HTERT RPE-1 (cell line): ENCODE measurements around the gene MEIS2.

ENCODE experiments used
- in situ Hi-C: fragments of 300-500 bp; cut with MboI; formaldehyde crosslinking; loops from 4 replicates; pipeline ENCODE4 v1.14.3; 2020; ENCODE audit warnings: low sequenced_read_pairs

MEIS2 gene

DNA sequence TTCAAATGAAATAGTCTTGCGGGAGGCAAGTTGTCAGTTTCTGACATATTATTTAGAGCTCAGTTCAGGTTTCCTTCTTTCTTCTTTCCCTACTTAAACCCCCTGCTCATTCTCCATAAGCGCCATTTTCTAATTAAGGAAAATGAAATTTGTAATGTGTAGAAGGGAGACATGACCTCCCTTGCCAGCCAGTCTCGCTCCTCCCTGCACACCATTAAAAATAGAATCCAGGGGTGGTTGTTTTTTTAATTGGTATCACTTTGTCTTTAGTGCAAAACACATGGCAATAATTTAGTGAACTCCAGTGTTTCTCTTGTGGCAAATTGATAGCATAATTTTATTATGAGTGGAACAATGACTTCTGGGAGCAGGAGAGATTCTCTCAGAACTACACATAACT lies 160.1 kb downstream of the MEIS2 start:
- in situ Hi-C loops = no loop called here

DNA sequence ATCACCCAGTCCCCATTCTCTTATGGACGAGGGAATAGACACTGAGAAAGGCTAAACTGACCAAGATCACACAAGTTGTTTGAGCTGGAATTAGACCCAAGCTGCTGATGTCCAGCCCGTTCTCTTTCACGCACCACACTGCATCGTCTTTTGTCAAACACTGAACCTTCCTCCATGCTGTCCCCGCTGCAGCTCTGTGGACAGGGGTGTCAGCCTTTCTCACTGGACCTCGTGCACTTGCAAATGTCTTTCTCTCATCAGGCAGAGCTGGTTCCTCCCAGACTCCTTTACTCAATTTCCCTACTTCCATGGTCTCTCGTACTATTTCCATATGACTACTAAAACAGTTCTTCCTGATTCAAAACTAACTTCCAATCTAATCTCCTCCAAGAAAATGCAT lies 161.6 kb downstream of the MEIS2 start:
- in situ Hi-C loops = no loop called here

DNA sequence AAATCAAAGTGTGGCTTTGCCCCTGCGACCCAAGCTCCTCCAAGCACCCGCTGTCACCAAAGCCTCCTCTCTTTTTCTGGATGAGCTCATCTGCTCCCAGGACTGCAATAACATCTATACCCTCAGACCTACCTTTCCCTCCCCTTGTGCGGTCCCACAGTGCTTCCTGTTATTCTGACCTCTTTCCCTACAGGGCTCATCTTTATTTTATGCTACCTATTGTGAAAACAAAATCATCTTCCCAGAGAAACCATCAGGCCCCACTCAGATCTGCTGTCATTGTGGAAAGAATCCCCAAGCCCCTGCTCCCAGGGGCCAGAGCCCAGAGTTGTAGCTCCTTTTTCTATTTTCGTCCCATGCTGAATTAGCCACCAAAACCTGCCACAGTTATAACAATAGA lies 162.2 kb downstream of the MEIS2 start:
- in situ Hi-C loops = no loop called here

DNA sequence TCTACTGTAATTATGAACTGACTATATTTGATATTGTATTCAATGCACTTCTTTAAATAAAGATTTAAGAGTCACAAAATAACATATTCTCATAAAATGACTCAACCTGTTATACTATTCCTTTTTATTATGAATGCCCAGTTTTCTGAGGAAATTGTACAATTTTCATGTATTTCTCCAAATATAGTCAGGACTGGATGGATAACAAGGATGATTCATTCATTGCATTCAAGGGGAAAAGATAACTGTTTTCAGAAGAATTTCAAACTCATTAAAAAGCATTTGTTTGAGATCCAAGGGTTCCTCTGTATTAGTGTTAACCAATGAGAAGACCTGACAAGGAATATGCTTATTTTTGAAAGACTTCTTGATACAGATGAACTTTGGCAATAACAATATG lies 163.7 kb downstream of the MEIS2 start:
- in situ Hi-C loops = no loop called here

DNA sequence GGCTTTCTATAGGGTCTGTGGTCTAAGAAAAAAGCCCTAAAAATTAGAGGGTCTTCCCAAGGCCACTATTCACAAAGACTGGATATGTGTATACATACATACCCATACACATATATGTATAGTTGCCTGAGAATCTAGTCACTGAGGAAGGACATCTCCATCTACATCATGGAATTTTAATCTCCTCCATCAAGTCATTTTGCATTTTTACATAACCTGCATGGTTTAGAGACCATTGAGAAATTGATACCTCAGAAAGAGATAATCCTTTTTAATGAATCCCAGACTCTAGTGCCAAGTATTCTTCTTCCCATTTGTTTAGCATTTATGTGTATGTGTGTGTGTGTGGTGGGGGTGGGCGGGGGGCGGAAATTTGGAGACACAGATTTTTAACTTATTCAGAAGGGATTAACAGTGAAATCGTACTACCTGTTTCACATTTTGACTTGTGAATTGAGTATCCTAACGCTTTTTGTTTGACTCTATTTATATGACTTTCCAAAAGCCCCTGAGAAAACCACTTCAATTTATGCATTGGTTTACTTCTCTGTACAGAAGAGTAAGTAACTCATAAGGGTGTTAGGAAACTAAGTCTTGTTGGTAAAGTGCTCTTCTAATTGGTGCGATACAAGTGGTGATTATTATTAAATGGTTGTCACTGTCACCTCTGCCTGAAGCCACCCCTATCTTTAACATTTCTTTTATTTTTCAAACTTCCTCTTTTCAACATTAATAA lies 166.9 kb downstream of the MEIS2 start:
- in situ Hi-C loops = no loop called here

DNA sequence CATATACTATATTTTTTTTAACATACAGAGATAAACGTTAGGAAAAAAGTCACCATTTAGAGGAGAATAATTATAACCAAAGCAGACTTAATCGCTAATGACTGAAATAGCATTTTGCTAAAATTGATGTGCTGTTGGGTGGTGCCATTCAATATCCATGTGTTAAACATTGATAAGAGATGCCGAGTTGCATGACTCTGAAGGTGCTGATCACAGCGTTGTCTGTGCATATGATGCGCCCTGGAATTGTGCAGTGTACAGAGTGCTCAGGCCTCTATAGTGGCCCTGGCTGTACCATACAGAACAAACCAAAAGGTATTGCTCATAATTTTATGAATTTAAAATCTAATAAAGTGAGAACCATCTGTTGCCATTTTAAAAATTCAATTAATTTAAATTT lies 168.3 kb downstream of the MEIS2 start:
- in situ Hi-C loops = no loop called here

DNA sequence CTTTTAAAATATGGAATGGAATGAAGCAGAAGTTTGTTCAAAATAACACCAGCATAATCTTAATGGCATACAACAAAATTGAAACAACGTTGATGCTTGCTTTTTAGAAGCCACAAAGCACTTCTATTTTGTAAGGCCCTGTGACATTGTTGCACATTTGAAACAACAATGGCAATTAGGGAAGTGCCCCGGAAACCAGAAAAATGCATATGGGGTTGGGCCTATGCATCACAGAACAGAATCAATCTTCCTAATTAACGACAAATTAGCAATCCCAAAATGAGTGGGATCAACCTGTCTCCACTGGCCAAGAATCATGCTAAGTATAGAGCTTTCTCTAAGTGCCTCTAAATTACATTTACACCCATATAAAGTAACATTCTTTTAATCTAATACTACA lies 168.9 kb downstream of the MEIS2 start:
- in situ Hi-C loops = no loop called here

DNA sequence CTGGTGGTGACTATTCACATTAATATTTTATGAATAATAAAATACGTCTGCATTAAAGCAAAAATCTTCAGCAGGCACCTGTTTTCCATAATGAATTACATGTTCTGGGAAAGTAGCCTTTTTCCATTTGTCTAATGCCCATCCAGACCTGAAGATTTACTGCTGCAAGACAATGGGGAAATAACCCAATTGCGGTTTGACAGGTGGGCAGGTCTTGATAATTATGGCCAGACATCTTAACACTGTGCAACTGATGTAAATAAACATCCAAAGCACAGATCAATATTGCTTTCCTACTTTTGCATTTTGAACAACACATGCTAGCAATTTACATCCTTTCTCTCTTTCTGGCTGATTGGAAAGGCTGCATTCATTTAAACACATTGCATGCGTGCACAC lies 173.9 kb downstream of the MEIS2 start:
- in situ Hi-C loops = no loop called here

DNA sequence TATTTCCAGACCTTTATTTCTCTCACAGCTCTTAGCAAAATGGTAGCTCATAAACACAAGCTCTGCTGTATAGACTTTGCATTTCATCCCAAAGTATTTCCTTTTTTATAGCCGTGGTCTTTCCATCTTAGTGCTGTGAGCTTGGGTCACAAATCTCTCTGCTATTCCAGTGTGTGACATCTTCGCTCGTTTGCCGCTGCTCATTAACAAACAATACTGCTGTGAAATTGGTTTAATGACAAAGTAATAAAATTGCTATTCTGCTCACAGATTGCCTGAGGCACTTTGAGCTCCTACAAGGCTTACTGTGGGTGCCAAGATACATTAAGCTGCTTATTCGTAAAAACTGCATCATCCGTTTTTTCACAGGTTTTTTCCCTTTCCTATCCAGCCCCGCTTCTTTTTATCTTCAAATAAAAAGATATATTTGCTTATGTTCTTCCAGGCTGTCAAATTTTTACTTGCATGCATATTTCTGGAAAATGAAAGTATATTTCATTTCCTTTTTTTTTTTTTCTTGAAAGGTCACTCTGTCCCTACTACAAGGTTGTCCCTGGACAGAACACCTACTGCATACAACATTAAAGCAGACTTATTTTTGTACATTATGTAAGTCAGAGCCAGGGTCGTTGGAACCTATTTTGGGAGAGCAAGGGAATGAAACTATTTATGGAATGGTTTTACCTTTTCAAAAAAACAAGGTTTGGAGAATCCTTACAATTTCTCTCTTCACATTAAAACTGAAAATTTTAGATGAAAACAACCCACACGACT lies 174.5 kb downstream of the MEIS2 start:
- in situ Hi-C loops = no loop called here

DNA sequence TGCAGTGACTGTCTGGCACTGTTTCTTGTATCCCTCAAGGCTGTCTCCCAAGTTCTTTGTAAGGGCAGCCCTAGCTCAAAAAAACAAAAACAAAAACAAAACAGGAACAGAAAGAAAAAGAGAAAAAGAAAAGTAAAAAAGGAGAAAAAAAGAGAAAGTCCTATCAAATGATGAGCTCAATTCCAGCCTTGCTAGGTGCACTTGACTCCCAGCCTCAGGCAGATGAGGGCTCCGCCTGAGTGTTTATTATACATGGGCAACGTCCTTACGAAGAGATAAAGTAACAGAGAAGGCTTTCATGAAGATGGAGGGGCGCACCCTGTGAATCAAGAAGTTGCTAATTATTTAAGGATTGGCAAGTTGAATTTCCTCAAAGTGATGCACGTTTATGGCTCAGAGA lies 175.3 kb downstream of the MEIS2 start:
- in situ Hi-C loops = no loop called here

DNA sequence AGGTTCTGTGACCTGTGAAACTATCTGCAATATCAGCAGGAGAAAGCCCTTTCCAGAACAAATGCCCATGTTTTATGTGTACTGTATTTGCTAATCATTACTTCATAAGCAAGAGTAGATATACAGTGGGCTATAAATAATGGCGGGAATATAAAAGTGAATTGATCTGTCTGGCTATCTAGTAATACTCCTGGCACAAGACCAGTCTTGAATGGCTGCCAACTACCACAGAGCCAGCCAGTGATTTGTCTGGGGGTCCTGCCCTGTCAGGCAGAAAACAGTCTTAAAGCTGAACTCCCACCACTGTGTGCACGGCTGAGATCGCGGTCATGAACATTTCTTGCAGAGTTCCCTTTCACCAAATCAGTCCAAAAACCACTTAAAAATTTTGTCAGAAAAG lies 176.3 kb downstream of the MEIS2 start:
- in situ Hi-C loops = no loop called here

DNA sequence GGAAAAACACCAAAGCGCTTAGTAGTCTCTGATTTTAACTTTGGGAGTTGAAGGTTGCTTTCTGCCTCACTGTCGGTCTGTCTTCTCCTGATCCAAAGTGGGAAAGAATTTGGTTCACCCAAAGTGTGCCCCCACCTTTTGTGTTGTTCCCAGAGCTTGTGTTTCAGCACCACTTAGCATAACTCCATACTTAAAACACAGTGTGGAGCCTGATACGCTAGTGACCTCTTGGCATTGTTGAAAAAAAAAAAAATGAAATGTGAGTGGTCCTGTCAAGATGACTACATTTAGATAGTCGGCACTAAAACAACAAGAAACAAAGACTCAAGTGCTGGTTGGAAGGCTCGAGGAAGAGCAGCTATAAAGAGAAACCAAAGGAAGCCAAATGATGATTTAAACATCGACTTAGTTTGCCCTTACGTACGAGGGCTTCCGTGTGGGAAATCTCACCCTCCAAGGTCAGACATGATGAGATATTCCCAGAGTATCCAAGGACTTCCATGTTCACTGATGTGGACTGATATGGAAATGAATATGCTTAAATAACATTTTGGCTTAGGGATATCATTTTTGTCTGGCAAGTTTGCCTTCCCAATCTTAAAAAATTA lies 178.8 kb downstream of the MEIS2 start:
- in situ Hi-C loops = no loop called here

DNA sequence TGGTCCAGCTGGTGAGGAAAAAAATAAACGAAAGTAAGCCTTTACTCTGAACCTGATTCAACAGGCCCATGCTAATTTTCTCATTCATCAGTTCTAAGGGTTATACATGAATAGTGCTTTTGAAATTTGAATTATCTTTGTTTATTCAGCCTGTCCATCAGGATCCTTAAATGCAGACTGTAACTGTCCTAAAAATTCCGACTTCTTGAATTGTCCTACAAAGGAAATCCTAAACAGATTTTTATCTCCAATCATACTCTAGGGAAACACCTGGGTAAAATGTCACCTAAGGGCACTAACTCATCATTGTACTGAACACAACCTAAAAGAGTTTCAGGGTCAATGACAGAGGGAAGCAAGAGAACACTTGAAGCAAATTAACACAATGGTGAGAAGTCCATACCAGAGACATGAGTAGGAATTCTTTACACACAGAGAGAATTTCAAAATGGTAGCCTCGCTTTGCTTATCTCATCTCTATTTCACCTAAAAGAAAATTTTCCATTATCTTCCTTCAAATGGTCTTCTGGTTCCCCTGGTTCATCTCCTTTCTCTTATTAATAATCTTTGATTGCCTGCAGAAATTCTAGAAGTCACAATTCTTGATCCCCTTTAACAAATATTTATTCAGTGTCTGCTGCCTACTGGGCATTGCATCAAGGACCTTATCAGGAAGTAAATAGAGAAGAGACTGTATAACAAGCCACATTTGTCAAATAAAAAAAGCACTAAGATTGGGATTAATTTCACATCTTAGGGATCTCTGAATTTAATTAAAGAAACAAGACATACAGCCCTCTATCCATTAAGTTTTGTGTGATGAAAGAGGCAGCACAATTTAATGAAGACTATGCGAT lies 182.7 kb downstream of the MEIS2 start:
- in situ Hi-C loops = no loop called here

DNA sequence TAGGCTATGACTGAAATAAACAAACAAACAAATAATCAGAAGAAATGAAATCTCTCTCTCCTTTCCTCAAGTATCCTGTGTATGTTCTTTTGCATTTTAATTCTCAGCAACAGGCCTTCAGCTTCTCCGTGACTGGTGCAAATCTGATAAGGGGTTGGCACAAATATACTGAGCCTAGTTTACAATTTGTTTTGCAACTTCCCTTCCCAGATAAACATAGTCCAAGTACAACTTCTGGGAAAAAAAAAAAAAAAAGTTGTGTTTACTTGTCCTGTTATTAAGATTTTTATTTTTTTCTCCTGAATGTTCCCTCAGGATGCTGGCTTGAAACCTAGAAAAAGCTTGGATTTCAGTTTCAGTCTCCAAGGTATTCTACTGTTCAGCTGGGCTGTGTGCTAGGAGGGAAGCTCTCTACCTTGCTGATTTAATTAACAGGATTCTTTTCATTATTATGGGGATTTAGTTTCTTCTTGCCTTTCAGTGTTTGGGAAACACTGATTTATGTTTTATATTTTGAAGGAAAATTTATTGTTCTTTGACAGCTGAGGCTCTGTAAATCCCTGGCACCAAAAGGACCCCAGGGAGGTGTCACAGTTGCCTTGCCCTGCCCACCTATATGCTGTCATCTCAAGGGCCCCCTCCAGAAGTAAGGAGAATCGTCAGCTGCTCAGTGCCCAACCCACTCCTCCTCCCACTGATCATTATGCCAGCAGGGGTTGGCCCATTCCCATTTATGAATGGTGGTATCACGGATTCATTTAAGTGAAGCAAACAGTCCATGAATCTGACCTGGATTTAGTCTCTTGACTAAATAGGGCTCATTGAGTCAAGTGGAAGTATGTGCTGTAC lies 185.2 kb downstream of the MEIS2 start:
- in situ Hi-C loops = no loop called here

DNA sequence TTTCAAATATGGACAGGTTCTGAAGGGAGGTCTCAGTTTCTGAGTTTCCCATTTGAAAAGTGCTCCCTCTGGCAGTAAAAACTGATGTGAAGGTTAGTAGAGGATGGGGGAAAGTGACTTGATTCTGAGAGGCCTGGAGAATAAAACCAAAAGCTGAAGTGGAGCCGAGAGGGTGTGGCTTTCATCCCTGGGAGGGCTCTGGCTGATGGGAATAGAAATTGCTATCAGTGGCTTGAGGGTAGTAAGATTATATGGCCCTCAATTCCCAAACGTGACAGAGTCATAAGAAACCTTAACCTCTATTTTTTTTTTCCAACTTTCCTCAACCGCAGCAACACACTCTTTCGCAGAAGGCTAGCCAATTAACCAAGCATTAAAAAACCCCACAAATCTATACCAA lies 185.9 kb downstream of the MEIS2 start:
- in situ Hi-C loops = no loop called here

DNA sequence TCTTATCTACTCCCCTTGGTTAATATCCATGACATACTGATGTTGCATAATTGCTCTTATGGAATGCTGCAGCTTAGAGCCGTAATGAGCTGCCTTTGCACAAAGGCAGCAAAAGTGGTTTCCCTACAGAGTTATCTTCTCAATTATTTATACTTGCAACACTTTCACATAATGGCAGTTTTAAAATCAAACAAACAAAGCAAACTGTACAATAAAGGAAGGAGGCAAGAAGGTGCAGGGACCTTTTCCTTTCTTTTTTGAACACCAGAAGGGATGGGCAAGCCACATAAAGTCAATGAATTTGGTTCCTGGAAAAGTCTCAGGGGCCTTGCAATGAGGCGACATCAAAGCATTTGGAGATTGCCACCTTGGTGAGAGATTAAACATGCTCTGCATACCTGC lies 188.0 kb downstream of the MEIS2 start:
- in situ Hi-C loops = no loop called here

DNA sequence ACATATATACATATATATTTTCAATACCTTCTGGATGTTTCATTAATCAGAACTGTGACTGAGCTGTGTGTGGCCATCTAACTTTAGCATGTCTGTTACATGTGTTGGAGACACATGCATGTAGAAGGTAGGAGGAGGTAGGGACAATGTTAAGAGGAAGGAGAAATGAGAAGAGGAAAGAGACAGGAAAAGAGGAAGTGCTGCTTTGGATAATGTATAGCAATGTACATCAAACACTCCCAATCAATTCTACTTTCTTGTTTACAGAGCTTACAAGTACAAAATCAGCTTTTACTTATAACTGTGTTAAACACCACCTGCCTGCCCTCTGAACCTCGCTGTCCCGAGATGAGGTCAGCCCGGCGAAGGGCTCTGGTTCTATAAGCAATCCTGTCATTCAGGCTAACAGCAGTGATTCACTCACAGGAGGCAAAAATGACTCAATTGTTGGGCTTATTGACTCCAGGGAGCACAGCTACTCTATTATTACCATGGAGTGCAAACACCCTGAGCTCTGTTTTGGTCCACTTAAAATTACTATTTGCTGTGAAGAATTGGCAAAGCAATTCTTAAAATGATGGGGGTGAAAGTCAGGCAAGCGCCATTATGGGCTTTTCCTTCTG lies 188.9 kb downstream of the MEIS2 start:
- in situ Hi-C loops = no loop called here

DNA sequence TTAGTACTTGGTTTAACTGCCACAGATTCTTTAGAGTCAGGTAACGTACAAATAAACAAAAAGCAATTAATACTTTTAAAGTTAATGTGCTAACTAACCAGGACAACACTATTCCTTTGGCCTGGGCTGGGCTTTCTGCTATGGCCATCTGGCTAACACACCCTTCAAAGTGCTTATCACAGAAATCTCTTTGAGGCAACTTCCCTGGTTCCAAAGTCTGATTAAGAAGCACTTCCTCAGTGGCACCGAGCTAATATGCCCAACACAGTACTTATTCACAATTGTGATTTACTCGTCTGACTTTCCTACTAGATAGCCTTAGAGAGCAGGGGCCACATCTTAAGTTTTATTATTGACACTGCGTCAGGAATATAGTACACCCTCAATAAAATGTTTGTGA lies 191.4 kb downstream of the MEIS2 start:
- in situ Hi-C loops = no loop called here

DNA sequence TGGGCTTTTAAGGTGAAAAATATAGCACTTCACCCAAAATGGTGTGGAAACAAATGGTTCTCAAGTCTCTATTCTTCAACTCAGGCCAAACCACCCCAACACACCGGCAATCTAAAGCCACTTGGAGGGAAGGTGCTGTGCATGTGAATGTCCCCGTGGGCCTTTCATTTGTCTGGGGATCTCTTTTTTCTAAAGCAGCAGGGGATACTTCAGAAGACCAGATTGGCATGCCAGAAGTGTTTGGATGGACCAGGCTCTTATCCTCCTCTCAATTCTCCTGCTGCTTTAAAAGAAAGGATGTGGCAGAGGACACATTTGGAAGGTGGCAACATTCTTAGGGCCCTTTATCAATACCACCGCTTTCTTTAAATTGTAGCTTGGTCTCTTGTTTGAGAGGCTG lies 193.1 kb downstream of the MEIS2 start:
- in situ Hi-C loops = no loop called here

DNA sequence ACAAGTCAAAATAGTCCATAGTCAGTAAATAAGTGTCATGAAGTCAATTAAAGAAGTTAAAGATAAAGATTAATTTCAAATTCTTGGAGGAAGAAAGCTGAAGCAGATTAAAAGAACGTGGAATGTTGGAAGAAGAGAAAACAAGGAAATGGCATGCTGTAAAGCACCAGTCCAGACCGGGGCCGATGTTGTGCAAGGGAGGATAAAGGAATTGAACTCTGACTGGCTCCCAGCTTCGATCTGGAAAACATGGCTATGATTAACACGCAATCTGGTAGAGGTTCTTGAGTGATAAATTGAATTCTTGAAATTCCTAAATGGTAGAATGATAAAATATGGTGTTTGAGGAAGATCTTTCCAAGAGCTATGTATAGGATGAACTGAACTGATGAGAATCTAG lies 194.4 kb downstream of the MEIS2 start:
- in situ Hi-C loops = no loop called here
